Small intestine (tissue), 16 donors: ENCODE results near the gene SYP. TPM values are rescaled to one million over a fixed set of nuclear protein-coding genes. Genes with fewer than 3 reads are reported as not detected.

Source experiments
- DNase-seq, 2 donors: peaks; one replicate each; pipeline versions ENCODE4 v3.0.0 to v3.0.0-alpha.2; 2013
- FAIRE-seq: peaks from 2 replicates; lab custom pipeline; 2012; peaks lifted over from hg19 to GRCh38; lab: Jason Lieb, UNC
- H3K27ac ChIP-seq, 3 donors: one replicate each; pipeline ENCODE4 v1.5.1; 2013; ENCODE audit warnings: low read length in 2 of 3, mild to moderate bottlenecking in 2 of 3, control low read depth in 1 of 3, inconsistent platforms in 1 of 3, low read depth in 1 of 3, moderate library complexity in 1 of 3
- H3K27me3 ChIP-seq, 3 donors: one replicate each; pipeline ENCODE4 v1.6.1; 2013; ENCODE audit warnings: low read length in 3 of 3, inconsistent platforms in 1 of 3; ENCODE audit not compliant: control insufficient read depth in 3 of 3, insufficient read depth in 3 of 3
- H3K36me3 ChIP-seq, 3 donors: one replicate each; pipeline ENCODE4 v1.6.1; 2013; ENCODE audit warnings: low read length in 3 of 3, inconsistent platforms in 1 of 3, low read depth in 1 of 3, mild to moderate bottlenecking in 1 of 3, moderate library complexity in 1 of 3; ENCODE audit not compliant: control insufficient read depth in 3 of 3, insufficient read depth in 2 of 3
- H3K4me1 ChIP-seq, 3 donors: one replicate each; pipeline ENCODE4 v1.6.1; 2013; ENCODE audit warnings: low read length in 2 of 3, inconsistent platforms in 1 of 3, low read depth in 1 of 3, mild to moderate bottlenecking in 1 of 3, moderate library complexity in 1 of 3; ENCODE audit not compliant: control insufficient read depth in 3 of 3, insufficient read depth in 2 of 3
- H3K4me3 ChIP-seq, 3 donors: one replicate each; pipeline ENCODE4 v1.5.1; 2013; ENCODE audit warnings: low read length in 3 of 3, control low read depth in 1 of 3, inconsistent platforms in 1 of 3, low read depth in 1 of 3, mild to moderate bottlenecking in 1 of 3, moderate library complexity in 1 of 3
- H3K9me3 ChIP-seq, 2 donors: one replicate each; pipeline ENCODE4 v1.6.1; 2013; ENCODE audit warnings: low read depth in 1 of 2, low read length in 1 of 2; ENCODE audit not compliant: control insufficient read depth in 2 of 2, insufficient read depth in 1 of 2
- WGBS, 3 donors: extraction: QIAGEN DNeasy Blood & Tissue Kit; methylation state at CpG; one replicate each; pipeline ENCODE4 v1.1.7; 2013; 5-methylcytosine and 5-hydroxymethylcytosine counted together
- long read RNA-seq, 10 donors: transcript quantifications; one replicate each; lab custom pipeline, GENCODE V29; 2026
- polyA plus RNA-seq, 4 donors: library from polyadenylated mRNA; stranded (reverse) in 3 of 4; unstranded in 1 of 4; fragments of 200-250 nt in 3 of 4; fragments of 120-200 nt in 1 of 4; gene quantifications; one replicate each; pipeline versions ENCODE4 v1.2.1 to v1.2.3, GENCODE V29; 2013
- donor health status: healthy with polysubstance abuse.
- donor health status: control.
- donor health status: control.
- donor health status: Bipolar disorder and iron deficiency.
- donor health status: healthy.

Gene SYP
- 10 to 100 TPM in 1 of 4 donors, 1 to 10 TPM in 3; 2.2 to 33.5 (median 7.0) TPM for polyA plus RNA-seq
- long read RNA-seq, donor 1, partial matches to known transcripts, result 10 of 15 reads
- long read RNA-seq, donor 1, other reads (novel, unspliced or antisense), result 0 of 15 reads
- long read RNA-seq, donor 2, partial matches to known transcripts, result 0 of 1 reads
- long read RNA-seq, donor 2, other reads (novel, unspliced or antisense), result 0 of 1 reads
- long read RNA-seq, donor 3, partial matches to known transcripts, result 0 of 1 reads
- long read RNA-seq, donor 3, other reads (novel, unspliced or antisense), result 0 of 1 reads
- long read RNA-seq, donor 4, result 0 reads
- long read RNA-seq, donor 5, result 0 reads
- long read RNA-seq, donor 6, partial matches to known transcripts, result 0 of 5 reads
- long read RNA-seq, donor 6, other reads (novel, unspliced or antisense), result 0 of 5 reads
- long read RNA-seq, donor 7, result 0 reads
- long read RNA-seq, donor 8, result 0 reads
- long read RNA-seq, donor 9, result 0 reads
- long read RNA-seq, donor 10, transcript SYP-201 (7 exons, 2,498 nt), result major isoform, 7 of 23 reads
- long read RNA-seq, donor 10, partial matches to known transcripts, result 15 of 23 reads
- long read RNA-seq, donor 10, other reads (novel, unspliced or antisense), result 0 of 23 reads

DNA sequence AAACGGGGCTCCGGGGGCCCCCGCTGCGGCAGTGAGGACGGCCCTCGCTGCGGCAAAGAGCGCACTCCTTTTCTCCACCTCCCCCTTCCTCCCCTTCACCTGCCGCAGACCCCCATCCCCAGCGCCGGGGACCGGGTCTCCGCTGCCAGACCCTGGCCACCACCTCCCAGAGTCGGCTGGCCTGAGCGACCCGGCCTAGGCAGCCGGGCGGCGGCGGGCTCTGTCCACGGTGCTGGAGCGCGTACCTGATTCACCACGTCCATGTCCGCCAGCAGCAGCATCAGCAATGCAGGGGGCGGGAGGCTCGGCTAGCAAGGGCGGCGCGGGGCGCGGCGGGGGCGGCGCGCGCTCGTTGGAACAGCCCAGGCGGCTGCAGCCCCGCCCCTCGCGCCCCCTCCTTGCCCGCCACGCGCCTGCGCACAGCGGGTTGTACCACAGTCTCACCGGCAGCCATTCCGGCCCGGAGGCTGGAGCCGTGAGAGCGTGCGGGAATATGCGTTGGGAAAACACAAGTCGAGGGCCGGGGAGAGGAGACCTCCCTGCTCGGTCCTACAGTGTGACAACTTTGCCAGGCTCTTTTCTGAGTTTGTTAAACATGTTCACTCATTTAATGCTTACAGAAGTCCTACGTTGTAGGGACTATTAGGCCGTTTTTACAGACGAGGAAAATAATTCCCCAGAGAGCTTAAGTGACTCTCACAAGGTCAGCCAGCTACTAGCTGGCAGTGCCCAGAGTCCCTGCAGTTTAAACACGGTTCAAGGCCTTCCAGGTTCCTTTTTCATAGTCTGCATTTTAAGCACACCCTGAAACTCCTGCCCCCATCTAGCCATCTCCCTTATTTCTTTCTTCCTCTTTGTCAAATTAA lies at the start of gene SYP:
TSS of gene SYP (minus strand) at position 288 of the 866 bp plus-strand sequence. CDS start at position 281, 7 bp downstream.
- H3K27ac ChIP-seq, result peak within 1 kb of the TSS in 2 of 3 donors; percentile 41 to 77
- H3K4me3 ChIP-seq, result peak within 1 kb of the TSS; percentile 10 to 36 (median 31)
- peaks cover 0 to 3% (median 0%) of the 10 kb centered on the region in 3 donors for H3K4me1 ChIP-seq
- 0 to 40% (median 20%) methylated on average over 20 to 61 of the region's 61 CpGs for WGBS, 3 donors
- H3K27me3 ChIP-seq, result peaks cover 0 to 10% (median 0%) of the 10 kb centered on the region in 3 donors
- DNase-seq (peak; percentile 80 to 92), FAIRE-seq (no peak)
- H3K9me3 ChIP-seq, result no peaks in the 10 kb centered on the region
- H3K36me3 ChIP-seq, result no peaks in the 10 kb centered on the region

DNA sequence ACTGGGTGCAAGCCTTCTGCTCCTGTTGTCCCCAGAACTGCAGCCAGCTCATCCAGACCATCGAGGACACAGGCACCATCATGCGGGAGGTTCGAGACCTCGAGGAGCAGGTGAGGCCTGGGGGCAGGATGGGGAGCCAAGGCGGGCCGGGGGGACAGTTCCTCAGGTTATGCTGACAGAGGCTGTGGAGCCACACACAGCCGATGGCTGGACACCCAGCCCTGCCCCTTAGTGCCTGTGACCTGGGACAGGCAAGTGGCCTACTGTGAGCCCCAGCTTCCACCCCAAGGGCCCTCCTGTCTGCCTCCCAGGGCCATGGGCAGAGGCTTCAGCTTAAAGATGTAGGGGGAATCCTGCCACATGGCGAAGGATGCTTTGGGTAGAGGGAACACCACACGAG lies 49.6 kb upstream of the SYP start:
- H3K36me3 ChIP-seq, result peaks cover 0 to 35% (median 0%) of the 10 kb centered on the region in 3 donors
- no peak overlapping the region for H3K27ac ChIP-seq
- H3K4me3 ChIP-seq, result no peak overlapping the region
- no peaks in the 10 kb centered on the region for H3K9me3 ChIP-seq
- 86 to 95% (median 90%) methylated on average over 8 to 9 of the region's 9 CpGs for WGBS, 3 donors
- DNase-seq, result no peak
- no peaks in the 10 kb centered on the region for H3K4me1 ChIP-seq
- no peaks in the 10 kb centered on the region for H3K27me3 ChIP-seq
- no peak for FAIRE-seq

DNA sequence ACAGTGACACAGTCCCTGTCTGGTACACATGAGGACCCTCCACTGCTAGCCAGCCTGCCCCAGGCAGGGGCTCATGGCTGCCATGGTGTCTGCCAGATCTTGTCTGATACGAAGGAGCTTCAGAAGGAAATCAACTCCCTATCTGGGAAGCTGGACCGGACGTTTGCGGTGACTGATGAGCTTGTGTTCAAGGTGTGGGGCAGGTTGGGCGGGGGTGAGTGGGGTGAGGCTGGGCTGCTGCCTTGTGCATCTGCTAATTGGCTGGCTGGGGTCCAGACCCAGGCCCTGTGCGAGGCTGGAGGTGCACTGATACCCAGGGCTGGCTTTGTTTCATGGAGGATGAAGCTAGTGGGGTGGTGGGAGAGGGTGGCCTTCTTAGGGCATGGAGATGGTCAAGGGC lies 49.1 kb upstream of the SYP start:
- DNase-seq, result no peak

DNA sequence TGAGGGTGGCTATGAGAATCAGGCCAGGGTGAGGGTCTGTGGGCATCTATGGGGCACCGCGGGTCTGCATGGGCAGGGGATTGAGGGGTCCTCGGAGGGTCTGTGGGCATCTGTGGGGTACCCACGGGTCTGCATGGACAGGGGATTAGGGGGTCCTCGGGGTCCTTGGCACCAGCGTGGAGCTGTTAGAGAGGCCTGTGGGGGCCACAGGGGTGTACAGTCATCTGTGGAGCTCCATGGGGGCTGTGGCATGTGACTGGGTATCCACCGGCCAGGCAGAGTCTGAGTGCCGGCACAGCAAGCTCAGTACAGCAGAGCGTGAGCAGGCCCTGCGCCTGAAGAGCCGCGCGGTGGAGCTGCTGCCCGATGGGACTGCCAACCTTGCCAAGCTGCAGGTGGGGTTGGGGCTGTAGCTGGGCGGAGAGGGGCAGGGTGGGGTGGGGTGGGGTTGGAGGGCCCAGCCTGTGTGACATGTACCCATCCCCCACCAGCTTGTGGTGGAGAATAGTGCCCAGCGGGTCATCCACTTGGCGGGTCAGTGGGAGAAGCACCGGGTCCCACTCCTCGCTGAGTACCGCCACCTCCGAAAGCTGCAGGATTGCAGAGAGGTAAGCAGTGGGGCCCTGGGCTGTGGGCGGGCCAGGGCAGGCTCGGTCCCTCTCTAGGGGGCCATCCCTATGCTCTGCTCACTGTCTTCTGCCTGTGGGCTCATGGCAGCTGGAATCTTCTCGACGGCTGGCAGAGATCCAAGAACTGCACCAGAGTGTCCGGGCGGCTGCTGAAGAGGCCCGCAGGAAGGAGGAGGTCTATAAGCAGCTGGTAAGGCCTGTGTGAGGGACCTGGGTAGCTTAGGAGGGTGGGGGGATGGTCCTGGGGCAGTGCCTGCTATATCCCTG lies 48.2 kb upstream of the SYP start:
- H3K9me3 ChIP-seq, result no peaks in the 10 kb centered on the region
- WGBS, 3 donors, result 90 to 98% (median 91%) methylated on average over 22 to 28 of the region's 28 CpGs
- no peak overlapping the region for H3K4me3 ChIP-seq
- no peak overlapping the region for H3K27ac ChIP-seq
- FAIRE-seq (no peak), DNase-seq (no peak)
- peaks cover 0 to 38% (median 0%) of the 10 kb centered on the region in 3 donors for H3K36me3 ChIP-seq
- H3K27me3 ChIP-seq, result no peaks in the 10 kb centered on the region
- no peaks in the 10 kb centered on the region for H3K4me1 ChIP-seq

More for the DNA sequence above, 49.1 kb upstream of the SYP start:
- H3K9me3 ChIP-seq, result no peaks in the 10 kb centered on the region
- H3K4me3 ChIP-seq, result no peak overlapping the region
- FAIRE-seq, result no peak
- no peaks in the 10 kb centered on the region for H3K27me3 ChIP-seq
- no peak overlapping the region for H3K27ac ChIP-seq
- H3K4me1 ChIP-seq, result no peaks in the 10 kb centered on the region
- peaks cover 0 to 35% (median 0%) of the 10 kb centered on the region in 3 donors for H3K36me3 ChIP-seq
- 79 to 90% (median 90%) methylated on average over 6 of the region's 6 CpGs for WGBS, 3 donors

DNA sequence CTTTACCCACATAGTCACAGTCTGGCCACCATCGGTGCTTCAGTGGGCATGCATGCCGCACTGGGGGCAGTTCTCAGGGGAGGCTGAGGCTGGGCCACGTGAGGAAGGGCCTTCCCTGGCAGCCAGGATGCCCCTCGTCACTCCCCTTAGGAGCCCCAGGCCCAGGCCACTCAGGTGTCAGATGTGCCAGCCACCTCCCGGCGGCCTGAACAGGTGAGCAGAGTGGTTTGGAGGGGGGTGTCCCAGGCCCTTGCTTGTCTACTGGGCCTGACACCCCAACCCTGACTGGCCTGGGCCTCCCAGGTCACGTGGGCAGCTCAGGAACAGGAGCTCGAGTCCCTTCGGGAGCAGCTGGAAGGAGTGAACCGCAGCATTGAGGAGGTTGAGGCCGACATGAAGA lies 47.4 kb upstream of the SYP start:
- Histone ChIP-seq H3K27me3 (no peaks in the 10 kb centered on the region), H3K4me1 (no peaks in the 10 kb centered on the region), H3K4me3 (no peak overlapping the region), H3K27ac (no peak overlapping the region), H3K9me3 (no peaks in the 10 kb centered on the region), H3K36me3 (peaks cover 0 to 46% (median 0%) of the 10 kb centered on the region in 3 donors)
- FAIRE-seq (no peak), DNase-seq (no peak)
- 87 to 97% (median 94%) methylated on average over 9 to 11 of the region's 11 CpGs for WGBS, 3 donors

DNA sequence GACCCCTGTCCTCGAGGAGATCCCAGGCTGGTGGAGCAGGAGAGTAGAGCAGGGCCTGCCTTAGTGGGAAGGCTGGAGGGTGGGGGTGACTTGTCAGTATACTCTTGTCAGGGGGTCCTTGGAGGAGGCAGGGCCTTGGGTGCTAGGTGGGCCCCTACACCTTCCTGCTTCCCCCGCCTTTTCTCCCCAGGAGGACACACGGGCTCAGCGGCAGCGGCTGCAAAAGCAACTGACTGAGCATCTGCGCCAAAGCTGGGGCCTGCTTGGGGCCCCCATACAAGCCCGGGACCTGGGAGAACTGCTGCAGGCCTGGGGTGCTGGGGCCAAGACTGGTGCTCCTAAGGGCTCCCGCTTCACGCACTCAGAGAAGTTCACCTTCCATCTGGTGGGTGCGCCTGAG lies 46.5 kb upstream of the SYP start:
- FAIRE-seq (no peak), DNase-seq (no peak)
- WGBS, 3 donors, result 84 to 95% (median 84%) methylated on average over 5 to 10 of the region's 10 CpGs
- peaks cover 0 to 52% (median 0%) of the 10 kb centered on the region in 3 donors for H3K36me3 ChIP-seq
- no peaks in the 10 kb centered on the region for H3K4me1 ChIP-seq
- no peaks in the 10 kb centered on the region for H3K9me3 ChIP-seq
- no peaks in the 10 kb centered on the region for H3K27me3 ChIP-seq
- no peak overlapping the region for H3K27ac ChIP-seq
- H3K4me3 ChIP-seq, result no peak overlapping the region

DNA sequence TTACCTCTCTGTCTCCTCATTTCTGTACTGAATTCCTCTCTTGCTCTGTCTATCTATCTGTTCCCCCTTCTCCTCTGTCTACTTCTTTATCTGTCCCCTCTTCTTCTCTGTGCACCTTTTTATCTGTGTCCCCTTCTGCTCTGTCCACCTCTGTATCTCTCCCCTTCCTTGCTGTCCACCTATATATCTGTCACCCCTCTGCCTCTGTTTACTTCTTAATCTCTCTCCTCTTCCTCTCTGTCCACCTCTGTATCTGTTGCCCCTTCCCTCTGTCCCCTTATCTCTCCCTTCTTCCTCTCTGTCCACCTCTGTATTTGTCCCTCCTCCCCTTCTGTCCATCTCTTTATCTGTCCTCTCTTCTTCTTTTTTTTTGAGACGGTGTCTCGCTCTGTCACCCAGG lies 44.2 kb upstream of the SYP start:
- no peaks in the 10 kb centered on the region for H3K9me3 ChIP-seq
- peaks cover 0 to 47% (median 0%) of the 10 kb centered on the region in 3 donors for H3K36me3 ChIP-seq
- DNase-seq (no peak), FAIRE-seq (no peak)
- H3K4me3 ChIP-seq, result no peak overlapping the region
- no peaks in the 10 kb centered on the region for H3K27me3 ChIP-seq
- WGBS, 3 donors, result 87 to 96% (median 94%) methylated on average over 2 of the region's 2 CpGs
- H3K4me1 ChIP-seq, result no peaks in the 10 kb centered on the region
- H3K27ac ChIP-seq, result no peak overlapping the region
